DMS79 (cell line): ENCODE data around the gene BNIP2.
A peak's percentile ranks its signal among the peaks of the same experiment; 100 is the strongest.
"Not testable (repeated sequence)": the region's sequence is repeated elsewhere in the genome, so short reads cannot be mapped to it uniquely, and the experiment has no call there.

Source experiments
- DNase-seq: peaks from one replicate; lab custom pipeline; 2025; lab: John Stamatoyannopoulos, UW

The BNIP2 gene

DNA sequence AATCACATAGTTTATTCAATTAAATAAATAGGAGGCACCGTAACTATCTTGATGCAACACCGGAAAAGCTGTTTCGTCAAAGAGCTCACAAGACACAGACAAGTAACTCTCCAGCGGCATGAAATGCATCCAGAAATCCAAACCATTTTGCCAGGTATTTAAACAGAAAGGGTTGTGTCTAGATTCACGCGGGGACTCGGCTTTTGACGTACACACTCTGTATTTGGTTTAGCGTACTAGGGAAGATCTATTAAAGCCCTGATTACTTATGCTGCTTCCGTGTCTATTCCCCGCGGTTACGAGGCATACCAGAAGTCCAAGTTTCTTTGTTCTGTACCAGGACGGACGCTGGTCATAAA is 718 bp downstream of the BNIP2 start:
- no peak for DNase-seq

GRCh38 chr15:59687836-59688235 is 1.3 kb downstream of the BNIP2 start:
- DNase-seq, result no peak

- DNase-seq, result no peak
Observed at GRCh38 chr15:59686389-59686788, 2.7 kb downstream of the BNIP2 start.

DNA sequence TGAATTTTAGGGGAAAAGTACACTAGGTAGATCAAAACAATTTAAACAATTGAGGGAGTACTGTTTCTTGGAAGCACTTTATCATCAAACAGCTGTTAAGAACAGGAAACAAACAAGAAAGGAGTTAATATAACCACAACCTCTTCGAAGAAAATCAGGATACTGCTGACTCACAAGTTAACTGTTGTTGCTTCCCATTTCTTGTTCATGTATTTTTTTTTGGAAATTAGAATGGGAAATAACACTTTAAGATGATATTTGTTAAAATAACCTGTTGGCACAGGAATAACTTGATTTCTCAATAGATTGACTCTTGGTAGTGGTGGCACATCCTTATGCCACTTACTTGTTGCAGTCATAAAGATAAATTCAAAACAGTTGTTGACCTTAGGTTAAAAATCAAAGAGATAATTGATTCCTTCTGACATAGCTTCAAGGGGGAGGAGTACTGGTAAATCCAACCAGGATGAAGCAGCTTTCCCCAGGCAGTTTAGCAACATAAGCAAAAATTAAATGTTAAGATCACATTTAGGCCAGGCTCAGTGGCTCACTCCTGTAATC is 3.3 kb downstream of the BNIP2 start:
- DNase-seq, result no peak

DNA sequence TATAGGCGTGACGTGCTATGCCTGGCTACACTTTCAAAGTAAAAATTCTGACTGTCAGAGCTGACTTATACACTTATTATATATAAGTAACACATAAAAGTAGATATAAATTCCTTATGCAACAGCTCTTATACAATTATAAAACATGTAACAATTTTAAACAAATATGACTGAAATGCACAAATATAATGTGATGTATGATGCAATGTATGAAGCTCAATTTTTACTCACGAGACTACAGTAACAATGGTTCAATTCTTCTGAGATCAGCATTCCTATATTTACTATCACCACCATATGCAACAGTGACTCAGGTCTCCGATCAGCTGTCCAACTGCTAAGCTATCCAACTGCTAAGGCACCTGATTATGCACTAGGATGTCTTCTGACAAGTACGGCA is 8.2 kb downstream of the BNIP2 start:
- DNase-seq, result no peak

GRCh38 chr15:59680346-59680745 is 8.8 kb downstream of the BNIP2 start:
- no peak for DNase-seq

GRCh38 chr15:59678620-59679019 is 10.5 kb downstream of the BNIP2 start:
- no peak for DNase-seq

- DNase-seq, result no peak
Observed at GRCh38 chr15:59678172-59678571, 10.9 kb downstream of the BNIP2 start.

DNA sequence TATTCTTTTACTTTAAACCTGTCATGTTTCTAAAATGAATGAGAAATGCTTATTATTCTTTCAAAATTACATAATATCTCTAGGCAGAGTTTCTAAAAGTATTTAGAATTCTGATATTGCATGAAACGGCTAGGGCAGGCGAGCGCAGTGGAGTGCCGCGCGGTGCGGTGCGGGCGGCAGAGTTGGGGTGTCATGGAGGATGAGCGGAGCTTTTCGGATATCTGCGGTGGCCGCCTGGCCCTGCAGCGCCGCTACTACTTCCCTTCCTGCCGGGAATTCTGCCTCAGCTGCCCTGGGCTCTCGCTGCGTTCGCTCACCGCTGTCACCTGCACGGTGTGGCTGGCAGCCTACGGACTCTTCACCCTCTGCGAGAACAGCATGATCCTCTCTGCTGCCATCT is 12.6 kb downstream of the BNIP2 start:
- no peak for DNase-seq

- no peak for DNase-seq
Observed at GRCh38 chr15:59674361-59674877, 14.7 kb downstream of the BNIP2 start.

DNA sequence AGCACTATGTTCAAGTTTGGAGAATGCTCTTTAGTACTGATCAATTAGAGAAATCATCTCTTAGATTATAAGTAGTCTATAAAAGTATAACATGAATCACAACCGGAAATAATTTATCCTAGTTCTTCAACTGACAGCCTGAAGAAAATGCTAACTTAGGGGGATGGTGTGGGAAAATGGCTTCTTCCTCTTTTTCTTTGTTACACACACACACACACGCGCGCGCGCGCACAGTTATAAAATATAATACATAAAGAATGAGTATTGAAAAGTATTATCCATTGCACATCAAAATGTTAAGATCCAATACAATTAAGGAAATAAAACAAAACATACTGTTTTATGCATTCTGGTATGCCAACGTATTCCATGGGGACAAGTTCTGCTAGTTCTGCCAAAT is 20.6 kb downstream of the BNIP2 start:
- no peak for DNase-seq

DNA sequence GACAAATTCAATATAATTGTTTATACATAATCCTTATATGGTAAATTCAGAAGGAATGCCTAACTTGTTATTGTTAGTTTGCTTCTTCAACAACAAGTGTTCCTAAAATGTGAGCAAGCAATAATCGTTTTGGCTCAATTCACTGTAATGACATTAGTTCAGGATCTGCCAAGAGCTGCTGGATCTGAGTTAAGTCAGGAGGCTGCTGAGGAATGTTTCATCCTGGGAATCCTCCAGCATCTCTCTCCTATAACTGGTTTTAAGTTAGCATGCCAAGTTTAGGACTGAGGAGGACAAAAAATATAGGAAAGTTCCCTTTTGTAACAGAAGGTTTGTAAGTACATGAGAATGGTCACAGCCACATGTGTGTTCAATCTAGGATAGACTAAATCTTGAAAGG is 26.9 kb downstream of the BNIP2 start:
- no peak for DNase-seq

DNA sequence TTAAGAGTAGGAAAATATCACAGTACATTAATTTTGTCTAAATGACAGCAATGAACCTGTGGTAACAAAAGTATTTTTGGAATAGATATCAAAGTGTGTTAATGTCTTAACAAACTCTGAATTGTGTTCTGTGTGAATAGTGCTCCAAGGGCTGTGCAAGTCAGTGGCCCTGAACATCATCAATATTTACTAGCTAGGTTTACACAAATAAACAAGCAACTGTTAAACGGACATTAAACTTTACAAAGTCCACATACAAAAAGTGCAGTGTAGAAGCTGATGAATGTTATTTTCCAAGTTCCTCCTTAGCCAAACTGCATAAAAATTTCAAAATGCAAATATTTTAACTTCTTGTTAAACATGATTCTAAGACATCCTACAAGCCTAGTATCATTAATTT is 29.8 kb downstream of the BNIP2 start:
- DNase-seq, result no peak

DNA sequence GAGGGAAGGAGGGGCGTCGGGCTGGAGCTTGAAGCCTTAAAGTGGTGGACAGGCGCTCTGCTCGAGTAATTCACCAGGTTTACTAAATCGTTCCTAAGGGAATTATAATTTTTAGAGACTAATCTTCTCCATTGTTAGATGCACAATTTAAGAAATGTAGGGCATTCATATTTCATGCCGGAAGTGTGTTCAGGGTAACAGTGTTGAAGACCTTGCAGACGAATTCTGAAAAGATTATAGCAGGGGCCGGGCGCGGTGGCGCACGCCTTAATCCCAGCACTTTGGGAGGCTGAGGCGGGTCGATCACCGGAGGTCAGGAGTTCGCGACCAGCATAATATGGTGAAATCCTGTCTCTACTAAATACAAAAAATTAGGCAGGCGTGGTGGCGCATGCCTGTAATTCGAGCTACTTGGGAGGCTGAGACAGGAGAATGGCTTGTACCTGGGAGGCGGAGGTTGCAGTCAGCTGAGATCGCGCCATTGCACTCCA is 31.4 kb downstream of the BNIP2 start:
- no peak for DNase-seq

GRCh38 chr15:59656897-59657634 is 32.1 kb downstream of the BNIP2 start, which contains the start of gene GTF2A2:
TSS of gene GTF2A2 (minus strand) at chr15:59657515. CDS start at chr15:59652277, 5,238 bp downstream.
- DNase-seq, result peak; percentile 66

- DNase-seq, result no peak
Observed at GRCh38 chr15:59654046-59654445, 35.1 kb downstream of the BNIP2 start.

DNA sequence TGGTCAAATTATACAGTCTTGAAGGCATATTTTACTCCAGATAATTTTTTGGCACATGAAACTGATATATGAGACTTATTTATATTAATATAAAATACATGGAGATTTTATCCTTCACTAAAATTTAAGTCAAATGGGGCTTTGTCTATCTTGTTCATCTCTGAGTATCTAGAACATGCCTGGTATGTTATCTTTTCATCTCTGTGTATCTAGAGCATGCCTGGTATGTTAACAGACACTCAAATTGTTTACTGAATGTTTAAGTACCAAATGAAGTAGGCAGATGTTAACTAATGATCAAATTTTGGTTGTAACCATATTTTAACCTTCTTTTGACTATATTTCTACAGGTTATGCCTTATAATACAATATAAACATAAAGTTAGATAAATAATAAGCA is 39.5 kb downstream of the BNIP2 start:
- no peak for DNase-seq

DNA sequence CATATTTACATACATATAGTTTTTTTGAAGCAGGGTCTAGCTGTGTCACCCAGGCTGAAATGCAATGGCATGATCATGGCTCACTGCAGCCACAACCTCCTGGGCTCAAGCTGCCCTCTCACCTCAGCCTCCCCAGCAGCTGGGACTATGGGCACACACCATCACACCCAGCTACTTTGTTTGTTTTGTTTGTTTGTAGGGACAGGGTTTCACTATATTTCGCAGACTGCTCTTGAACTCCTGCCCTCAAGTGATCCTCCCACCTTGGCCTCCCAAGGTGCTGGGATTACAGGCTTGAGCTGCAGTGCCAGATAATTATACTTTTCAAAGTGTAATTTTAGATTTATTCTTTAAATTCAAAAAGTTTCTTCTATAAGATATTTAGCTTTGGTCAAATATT is 42.0 kb downstream of the BNIP2 start:
- DNase-seq, result no peak

DNA sequence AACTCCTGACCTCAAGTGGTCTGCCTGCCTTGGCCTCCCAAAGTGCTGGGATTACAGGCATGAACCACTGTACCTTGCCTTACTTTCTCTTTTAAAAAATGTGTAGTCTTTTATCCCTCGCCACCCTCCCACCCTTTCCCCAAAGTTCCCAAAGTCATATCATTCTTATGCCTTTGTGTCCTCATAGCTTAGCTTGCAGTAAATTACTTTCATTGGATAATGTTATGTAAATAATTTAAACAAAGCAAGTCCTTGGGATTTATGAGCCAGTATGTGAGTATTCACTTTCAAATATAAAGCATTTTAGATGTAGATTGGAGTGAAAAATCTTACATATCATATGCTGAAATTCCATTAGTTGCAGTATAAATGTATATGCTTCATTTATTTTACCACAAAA is 42.8 kb downstream of the BNIP2 start:
- no peak for DNase-seq

DNA sequence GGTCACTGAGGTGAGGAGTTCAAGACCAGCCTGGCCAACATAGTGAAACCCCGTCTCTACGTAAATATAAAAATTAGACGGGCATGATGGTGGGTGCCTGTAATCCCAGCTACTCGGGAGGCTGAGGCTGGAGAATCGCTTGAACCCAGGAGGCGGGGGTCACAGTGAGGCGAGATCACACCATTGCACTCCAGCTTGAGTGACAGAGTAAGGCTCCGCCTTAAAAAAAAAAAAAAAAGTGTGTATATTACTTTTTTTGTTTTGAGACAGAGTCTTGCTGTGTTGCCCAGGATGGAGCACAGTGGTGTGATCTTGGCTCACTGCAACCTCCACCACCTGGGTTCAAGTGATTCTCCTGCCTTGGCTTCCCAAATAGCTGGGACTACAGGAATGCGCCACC is 43.3 kb downstream of the BNIP2 start:
- DNase-seq, result not testable (repeated sequence)

- no peak for DNase-seq
Observed at GRCh38 chr15:59644756-59645155, 44.4 kb downstream of the BNIP2 start.

DNA sequence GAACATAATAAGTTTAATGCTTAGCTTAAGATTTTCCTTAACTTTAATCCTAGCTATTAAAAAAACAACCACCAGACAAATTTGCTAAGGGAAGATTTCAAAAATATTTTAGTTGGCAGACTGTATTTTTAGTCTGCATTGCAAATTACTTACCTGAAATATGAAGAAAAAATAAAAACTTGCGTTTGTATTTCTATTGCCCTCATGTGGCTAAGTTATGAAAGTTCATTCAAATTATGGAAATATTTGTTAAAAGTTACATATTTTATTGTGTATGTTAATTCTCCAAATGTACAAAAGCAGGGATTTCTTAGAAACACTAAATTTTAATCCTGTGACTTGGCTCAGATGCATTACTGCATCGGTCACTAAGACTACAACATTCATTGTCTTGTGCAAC is 46.8 kb downstream of the BNIP2 start:
- DNase-seq, result no peak

GRCh38 chr15:59637507-59637906 is 51.6 kb downstream of the BNIP2 start:
- DNase-seq, result not testable (repeated sequence)

GRCh38 chr15:59636184-59636583 is 52.9 kb downstream of the BNIP2 start:
- DNase-seq, result no peak
